Measurements from ENCODE around the gene SORBS1.

Gene SORBS1

GRCh38 chr10:95564291-95564690 is 3.1 kb upstream of the SORBS1 start:
- no peak for DNase-seq

GRCh38 chr10:95562341-95562965 is 1.3 kb upstream of the SORBS1 start:
- DNase-seq, result no peak

- no peak for DNase-seq
Observed at GRCh38 chr10:95561864-95562177, 650 bp upstream of the SORBS1 start.

GRCh38 chr10:95560278-95561176 is 644 bp downstream of the SORBS1 start:
- DNase-seq, result no peak

- no peak for DNase-seq
Observed at GRCh38 chr10:95559896-95560277, 1.3 kb downstream of the SORBS1 start.

GRCh38 chr10:95559471-95559870 is 1.7 kb downstream of the SORBS1 start:
- no peak for DNase-seq

GRCh38 chr10:95558593-95559320 is 2.4 kb downstream of the SORBS1 start:
- DNase-seq, result no peak

- no peak for DNase-seq
Observed at GRCh38 chr10:95556994-95557767, 4.0 kb downstream of the SORBS1 start.

GRCh38 chr10:95553674-95554073 is 7.5 kb downstream of the SORBS1 start:
- no peak for DNase-seq

GRCh38 chr10:95552679-95553342 is 8.4 kb downstream of the SORBS1 start:
- DNase-seq, result no peak

GRCh38 chr10:95550073-95550672 is 11.0 kb downstream of the SORBS1 start:
- no peak for DNase-seq

- no peak for DNase-seq
Observed at GRCh38 chr10:95547791-95548435, 13.3 kb downstream of the SORBS1 start.

GRCh38 chr10:95547197-95547596 is 14.0 kb downstream of the SORBS1 start:
- DNase-seq, result no peak

GRCh38 chr10:95545981-95546380 is 15.2 kb downstream of the SORBS1 start:
- DNase-seq, result no peak

- no peak for DNase-seq
Observed at GRCh38 chr10:95544783-95545500, 16.2 kb downstream of the SORBS1 start.

- no peak for DNase-seq
Observed at GRCh38 chr10:95543459-95543858, 17.7 kb downstream of the SORBS1 start.

- no peak for DNase-seq
Observed at GRCh38 chr10:95542761-95543160, 18.4 kb downstream of the SORBS1 start.

- no peak for DNase-seq
Observed at GRCh38 chr10:95542330-95542729, 18.8 kb downstream of the SORBS1 start.

- DNase-seq, result no peak
Observed at GRCh38 chr10:95540514-95541052, 20.6 kb downstream of the SORBS1 start.

GRCh38 chr10:95539560-95540284 is 21.4 kb downstream of the SORBS1 start:
- DNase-seq, result no peak
